ENCODE measurements around the gene PLA2G6. TPM values are rescaled to one million over a fixed set of nuclear protein-coding genes. Genes with fewer than 3 reads are reported as not detected.
"Not testable (repeated sequence)": the region's sequence is repeated elsewhere in the genome, so short reads cannot be mapped to it uniquely, and the experiment has no call there.

Gene PLA2G6
- total RNA-seq, 1 experiment from 2014 or later: 39.8 TPM

DNA sequence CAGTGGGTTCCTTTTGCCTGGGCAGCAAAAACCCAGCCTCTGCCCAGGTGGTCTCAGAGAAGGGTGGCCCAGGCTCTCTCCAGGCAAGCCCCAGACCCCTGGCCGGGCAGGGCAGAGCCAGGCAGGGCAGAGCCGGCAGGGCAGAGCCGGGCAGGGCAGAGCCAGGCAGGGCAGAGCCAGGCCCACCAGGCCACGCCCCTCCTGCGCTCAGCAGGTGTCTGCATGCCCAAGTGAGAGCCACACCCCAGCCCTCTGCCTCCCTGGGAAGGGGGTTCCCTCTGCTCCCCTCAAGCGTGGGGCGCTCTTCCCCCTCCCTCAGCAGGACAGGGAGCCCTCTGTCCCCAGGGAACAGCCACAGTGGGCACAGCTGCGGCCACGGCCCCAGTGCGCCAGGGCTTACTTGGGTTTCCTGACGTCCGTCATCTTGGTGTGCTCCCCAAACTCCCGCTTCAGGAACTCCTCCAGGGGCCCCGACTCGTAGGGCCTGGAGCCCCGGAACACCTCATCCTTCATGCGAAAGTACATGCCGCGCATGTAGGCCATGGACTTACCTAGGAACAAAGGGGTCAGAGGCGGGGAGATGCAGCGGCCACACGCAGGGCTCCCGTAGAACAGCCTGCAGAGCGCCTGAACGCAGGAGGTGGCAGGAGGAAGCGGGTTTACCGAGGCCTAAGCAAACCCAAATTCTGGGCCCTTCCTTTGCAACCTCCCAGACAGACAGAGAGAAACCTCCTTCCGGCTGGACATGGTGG lies 61.1 kb downstream of the PLA2G6 start:
- CTCF ChIA-PET: no interaction called here
- H3K79me2 ChIP-seq (ENCODE audit: low read depth): no peaks in the 10 kb centered on the region
- no peak for DNase-seq

DNA sequence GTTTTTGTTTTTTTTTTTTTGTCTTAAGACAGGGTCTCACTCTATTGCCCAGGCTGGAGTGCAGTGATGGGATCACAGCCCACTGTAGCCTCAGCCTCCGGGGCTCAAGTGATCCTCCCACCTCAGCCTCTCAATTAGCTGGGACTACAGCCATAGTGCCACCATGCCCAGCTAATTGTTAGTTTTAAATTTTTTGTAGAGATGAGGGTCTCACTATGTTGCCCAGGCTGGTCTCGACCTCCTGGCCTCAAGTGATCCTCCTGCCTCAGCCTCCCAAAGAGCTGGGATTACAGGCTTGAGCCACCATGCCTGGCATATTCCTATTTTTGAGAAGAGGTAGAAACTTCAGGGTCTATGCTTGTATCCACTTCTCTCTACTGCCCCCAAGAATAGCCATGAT lies 62.9 kb downstream of the PLA2G6 start:
- H3K79me2 ChIP-seq (ENCODE audit: low read depth); H3K9me2 ChIP-seq (ENCODE audit: insufficient read depth); H3F3A ChIP-seq (ENCODE audit: insufficient read depth, low read depth); H3K4me1 ChIP-seq (replicated peaks; ENCODE audit: insufficient read depth); CTCF ChIA-PET; H4K20me1 ChIP-seq (ENCODE audit: insufficient read depth); H3K9me3 ChIP-seq (ENCODE audit: insufficient read depth, low read depth); H3K27me3 ChIP-seq (ENCODE audit: insufficient read depth, low read depth); H3K4me2 ChIP-seq; BruUV-seq (replicated peaks); POLR2A ChIA-PET (ENCODE audit: unreplicated experiment); intact Hi-C loops (cut with micrococcal nuclease; ENCODE audit: unreplicated experiment); H3K27ac ChIP-seq; H3K4me3 ChIP-seq; DNase-seq; H2AFZ ChIP-seq; H3K36me3 ChIP-seq (ENCODE audit: low read depth): not testable (repeated sequence)

More for the DNA sequence above, 61.1 kb downstream of the PLA2G6 start:
- H3K4me2 ChIP-seq: no peak overlapping the region
- no peaks in the 10 kb centered on the region for H4K20me1 ChIP-seq (ENCODE audit: insufficient read depth)
- no peak overlapping the region for H3K4me3 ChIP-seq
- intact Hi-C loops (cut with micrococcal nuclease; ENCODE audit: unreplicated experiment): no loop called here
- H2AFZ ChIP-seq: no peak overlapping the region
- H3K36me3 ChIP-seq (ENCODE audit: low read depth): no peaks in the 10 kb centered on the region
- 0 out of 2 replicates have a peak, but pooled peaks cover 3% of the 10 kb centered on the region for H3F3A ChIP-seq (ENCODE audit: insufficient read depth, low read depth)
- POLR2A ChIA-PET (ENCODE audit: unreplicated experiment): no interaction called here
- no peaks in the 10 kb centered on the region for H3K4me1 ChIP-seq (replicated peaks; ENCODE audit: insufficient read depth)
- BruUV-seq (replicated peaks): no TSS peak
- H3K9me3 ChIP-seq (ENCODE audit: insufficient read depth, low read depth): no peaks in the 10 kb centered on the region
- TF ChIP-seq, protein P1, sequence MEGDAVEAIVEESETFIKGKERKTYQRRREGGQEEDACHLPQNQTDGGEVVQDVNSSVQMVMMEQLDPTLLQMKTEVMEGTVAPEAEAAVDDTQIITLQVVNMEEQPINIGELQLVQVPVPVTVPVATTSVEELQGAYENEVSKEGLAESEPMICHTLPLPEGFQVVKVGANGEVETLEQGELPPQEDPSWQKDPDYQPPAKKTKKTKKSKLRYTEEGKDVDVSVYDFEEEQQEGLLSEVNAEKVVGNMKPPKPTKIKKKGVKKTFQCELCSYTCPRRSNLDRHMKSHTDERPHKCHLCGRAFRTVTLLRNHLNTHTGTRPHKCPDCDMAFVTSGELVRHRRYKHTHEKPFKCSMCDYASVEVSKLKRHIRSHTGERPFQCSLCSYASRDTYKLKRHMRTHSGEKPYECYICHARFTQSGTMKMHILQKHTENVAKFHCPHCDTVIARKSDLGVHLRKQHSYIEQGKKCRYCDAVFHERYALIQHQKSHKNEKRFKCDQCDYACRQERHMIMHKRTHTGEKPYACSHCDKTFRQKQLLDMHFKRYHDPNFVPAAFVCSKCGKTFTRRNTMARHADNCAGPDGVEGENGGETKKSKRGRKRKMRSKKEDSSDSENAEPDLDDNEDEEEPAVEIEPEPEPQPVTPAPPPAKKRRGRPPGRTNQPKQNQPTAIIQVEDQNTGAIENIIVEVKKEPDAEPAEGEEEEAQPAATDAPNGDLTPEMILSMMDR (conservative IDR thresholded peaks at IDR 0.05): no peak
- TF ChIP-seq EZH2 (IDR thresholded peaks at IDR 0.05; ENCODE audit: low read depth): no peak
- H3K9me2 ChIP-seq (ENCODE audit: insufficient read depth): no peaks in the 10 kb centered on the region
- no peaks in the 10 kb centered on the region for H3K27me3 ChIP-seq (ENCODE audit: insufficient read depth, low read depth)
- H3K27ac ChIP-seq: no peak overlapping the region

DNA sequence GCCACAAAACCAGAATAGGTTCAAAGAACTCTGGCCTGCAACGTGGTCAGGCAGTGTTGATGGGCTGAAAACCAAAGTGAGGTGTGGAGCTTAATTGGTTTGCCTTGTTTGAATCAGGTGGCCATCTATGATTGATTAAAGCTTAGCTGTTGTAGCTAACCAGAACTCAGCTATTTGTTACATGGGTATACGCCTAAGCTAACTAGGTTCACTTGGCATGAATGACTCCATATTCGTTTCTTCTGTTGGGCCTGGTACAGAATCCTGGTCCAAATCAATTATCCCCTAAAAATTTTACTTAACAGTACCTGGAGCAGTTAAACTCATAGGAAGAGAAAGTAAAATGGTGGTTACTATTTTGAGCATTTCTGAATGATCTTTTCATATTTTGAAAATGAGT lies 63.4 kb downstream of the PLA2G6 start:
- no peak for DNase-seq
- Histone ChIP-seq H3K9me3 (ENCODE audit: insufficient read depth, low read depth) (no peaks in the 10 kb centered on the region), H3K4me2 (no peak overlapping the region), H3K79me2 (ENCODE audit: low read depth) (no peaks in the 10 kb centered on the region), H3K4me1 (replicated peaks; ENCODE audit: insufficient read depth) (no peaks in the 10 kb centered on the region), H3F3A (ENCODE audit: insufficient read depth, low read depth) (no peaks in the 10 kb centered on the region), H3K36me3 (ENCODE audit: low read depth) (no peaks in the 10 kb centered on the region), H3K4me3 (no peak overlapping the region), H3K9me2 (ENCODE audit: insufficient read depth) (no peaks in the 10 kb centered on the region), H3K27me3 (ENCODE audit: insufficient read depth, low read depth) (no peaks in the 10 kb centered on the region), H2AFZ (no peak overlapping the region), H4K20me1 (ENCODE audit: insufficient read depth) (no peaks in the 10 kb centered on the region), H3K27ac (no peak overlapping the region)
- no TSS peak for BruUV-seq (replicated peaks)
- CTCF ChIA-PET: no interaction called here
- no peak for TF ChIP-seq EZH2 (IDR thresholded peaks at IDR 0.05; ENCODE audit: low read depth)
- TF ChIP-seq, protein P1 (conservative IDR thresholded peaks at IDR 0.05): no peak
- intact Hi-C loops (cut with micrococcal nuclease; ENCODE audit: unreplicated experiment): no loop called here
- POLR2A ChIA-PET (ENCODE audit: unreplicated experiment): no interaction called here

DNA sequence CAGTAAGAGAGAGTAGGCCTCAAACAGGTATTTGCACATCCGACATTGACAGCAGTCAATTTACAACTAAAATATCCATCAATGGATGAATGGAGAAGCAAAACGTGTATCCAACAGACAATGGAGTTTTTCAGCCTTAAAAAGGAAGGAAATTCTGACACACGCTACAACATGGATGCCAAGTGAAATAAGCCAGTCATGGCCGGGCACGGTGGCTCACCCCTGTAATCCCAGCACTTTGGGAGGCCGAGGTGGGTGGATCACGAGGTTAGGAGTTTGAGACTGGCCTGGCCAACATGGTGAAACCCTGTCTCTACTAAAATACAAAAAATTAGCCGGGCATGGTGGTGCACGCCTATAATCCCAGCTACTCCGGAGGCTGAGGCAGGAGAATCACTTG lies 64.1 kb downstream of the PLA2G6 start:
- H3K27me3 ChIP-seq (ENCODE audit: insufficient read depth, low read depth); intact Hi-C loops (cut with micrococcal nuclease; ENCODE audit: unreplicated experiment); H3K27ac ChIP-seq; H3K9me3 ChIP-seq (ENCODE audit: insufficient read depth, low read depth); H3K36me3 ChIP-seq (ENCODE audit: low read depth); H4K20me1 ChIP-seq (ENCODE audit: insufficient read depth); H2AFZ ChIP-seq; H3F3A ChIP-seq (ENCODE audit: insufficient read depth, low read depth); POLR2A ChIA-PET (ENCODE audit: unreplicated experiment); H3K4me1 ChIP-seq (replicated peaks; ENCODE audit: insufficient read depth); CTCF ChIA-PET; H3K79me2 ChIP-seq (ENCODE audit: low read depth); DNase-seq; H3K4me2 ChIP-seq; BruUV-seq (replicated peaks); H3K4me3 ChIP-seq; H3K9me2 ChIP-seq (ENCODE audit: insufficient read depth): not testable (repeated sequence)
